ENCODE data around the gene LEF1.

The LEF1 gene

GRCh38 chr4:108139089-108139488 lies 29.6 kb downstream of the LEF1 start:
- TF ChIP-seq CREB5 (CRISPR knock-in tag; IDR thresholded peaks at IDR 0.05; ENCODE audit: low read depth): no peak
- ATAC-seq: no peak

- TF ChIP-seq PATZ1 (CRISPR knock-in tag; IDR thresholded peaks at IDR 0.05; ENCODE audit: borderline replicate concordance): no peak
- TF ChIP-seq ARNTL (CRISPR knock-in tag; IDR thresholded peaks at IDR 0.05; ENCODE audit: borderline replicate concordance, low read depth): no peak
- no peak for TF ChIP-seq ZNF8 (CRISPR knock-in tag; IDR thresholded peaks at IDR 0.05)
- TF ChIP-seq CSDC2 (CRISPR knock-in tag; IDR thresholded peaks at IDR 0.05): no peak
- TF ChIP-seq TOX (CRISPR knock-in tag; IDR thresholded peaks at IDR 0.05; ENCODE audit: borderline replicate concordance): no peak
- TF ChIP-seq OSR1 (CRISPR knock-in tag; IDR thresholded peaks at IDR 0.05): no peak
- no peak for TF ChIP-seq ZC3H10 (CRISPR knock-in tag; IDR thresholded peaks at IDR 0.05)
- no peak for TF ChIP-seq GLIS3 (CRISPR knock-in tag; IDR thresholded peaks at IDR 0.05)
- TF ChIP-seq SNAI2 (CRISPR knock-in tag; IDR thresholded peaks at IDR 0.05): no peak
- no peak for TF ChIP-seq CSRNP3 (CRISPR knock-in tag; IDR thresholded peaks at IDR 0.05)
- no peak for ATAC-seq
These were observed 33.1 kb downstream of the LEF1 start for GRCh38 chr4:108135549-108136209.

GRCh38 chr4:108130955-108131354 lies 37.8 kb downstream of the LEF1 start:
- TF ChIP-seq ZNF8 (CRISPR knock-in tag; IDR thresholded peaks at IDR 0.05) (no peak), SNAI2 (CRISPR knock-in tag; IDR thresholded peaks at IDR 0.05) (no peak), ESRRG (CRISPR knock-in tag; IDR thresholded peaks at IDR 0.05) (no peak), ZC3H10 (CRISPR knock-in tag; IDR thresholded peaks at IDR 0.05) (no peak), RARB (CRISPR knock-in tag; IDR thresholded peaks at IDR 0.05) (no peak), ISL1 (CRISPR knock-in tag; IDR thresholded peaks at IDR 0.05) (no peak), TCF4 (CRISPR knock-in tag; IDR thresholded peaks at IDR 0.05; ENCODE audit: borderline replicate concordance) (no peak)
- 0 out of 3 replicates have a peak, but pooled peaks have one; percentile 25 for ATAC-seq

- no peak for ATAC-seq
- TF ChIP-seq ZFP30 (CRISPR knock-in tag; IDR thresholded peaks at IDR 0.05) (no peak), ZC3H10 (CRISPR knock-in tag; IDR thresholded peaks at IDR 0.05) (no peak), ZNF70 (CRISPR knock-in tag; IDR thresholded peaks at IDR 0.05) (no peak), CREB5 (CRISPR knock-in tag; IDR thresholded peaks at IDR 0.05; ENCODE audit: low read depth) (no peak), ZFP3 (CRISPR knock-in tag; IDR thresholded peaks at IDR 0.05) (no peak)
These were observed 39.5 kb downstream of the LEF1 start for GRCh38 chr4:108129196-108129595.

GRCh38 chr4:108126806-108127205 lies 41.9 kb downstream of the LEF1 start:
- no peak for ATAC-seq
- TF ChIP-seq PATZ1 (CRISPR knock-in tag; IDR thresholded peaks at IDR 0.05; ENCODE audit: borderline replicate concordance) (no peak), GLIS3 (CRISPR knock-in tag; IDR thresholded peaks at IDR 0.05) (no peak), ZC3H10 (CRISPR knock-in tag; IDR thresholded peaks at IDR 0.05) (no peak), OSR1 (CRISPR knock-in tag; IDR thresholded peaks at IDR 0.05) (no peak), PPARA (CRISPR knock-in tag; IDR thresholded peaks at IDR 0.05; ENCODE audit: borderline replicate concordance) (no peak), ARNTL (CRISPR knock-in tag; IDR thresholded peaks at IDR 0.05; ENCODE audit: borderline replicate concordance, low read depth) (no peak), TCF4 (CRISPR knock-in tag; IDR thresholded peaks at IDR 0.05; ENCODE audit: borderline replicate concordance) (no peak), CSRNP3 (CRISPR knock-in tag; IDR thresholded peaks at IDR 0.05) (no peak), ESRRG (CRISPR knock-in tag; IDR thresholded peaks at IDR 0.05) (no peak), POU6F1 (CRISPR knock-in tag; IDR thresholded peaks at IDR 0.05; ENCODE audit: borderline replicate concordance, low read depth) (no peak)

Data from SK-N-SH treated with all-trans-retinoic acid at 6 μM for 48 hours (cell line).